Fibroblast of pulmonary artery (primary cell): ENCODE data around the gene TNFSF12.

Source experiments
- DNase-seq: peaks from one replicate; pipeline ENCODE4 v3.0.0-alpha.2; 2010; ENCODE audit warnings: low read depth
- H3K4me3 ChIP-seq: replicated peaks from 2 replicates; pipeline ENCODE4 v1.5.1; 2011; ENCODE audit warnings: low read depth, mild to moderate bottlenecking, control low read depth, low read length, moderate library complexity
- TF ChIP-seq, protein P1 (sequence below): IDR thresholded peaks from 2 replicates; pipeline ENCODE4 v1.5.1; 2011; ENCODE audit warnings: mild to moderate bottlenecking, control low read depth, low read length, inconsistent platforms; ENCODE audit errors: missing control alignments

TNFSF12 gene

DNA sequence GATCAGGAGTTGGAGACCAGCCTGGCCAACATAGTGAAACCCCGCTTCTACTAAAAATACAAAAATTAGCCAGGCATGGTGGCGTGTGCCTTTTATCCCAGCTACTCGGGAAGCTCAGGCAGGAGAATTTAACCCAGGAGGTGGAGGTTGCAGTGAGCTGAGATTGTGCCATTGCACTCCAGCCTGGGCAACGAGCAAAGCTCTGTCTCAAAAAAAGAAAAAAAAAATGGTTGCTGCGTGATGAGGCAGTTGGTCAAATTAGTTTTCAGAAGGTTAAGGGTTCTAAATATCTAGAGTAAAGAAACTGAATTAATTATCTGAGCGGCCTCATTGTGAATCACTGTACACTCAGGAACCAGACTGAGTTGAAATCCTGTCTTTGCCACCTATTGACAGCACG, 27.1 kb downstream of the TNFSF12 start:
- H3K4me3 ChIP-seq: peak overlapping the region; percentile 96
- no peak for DNase-seq
- TF ChIP-seq, protein P1, sequence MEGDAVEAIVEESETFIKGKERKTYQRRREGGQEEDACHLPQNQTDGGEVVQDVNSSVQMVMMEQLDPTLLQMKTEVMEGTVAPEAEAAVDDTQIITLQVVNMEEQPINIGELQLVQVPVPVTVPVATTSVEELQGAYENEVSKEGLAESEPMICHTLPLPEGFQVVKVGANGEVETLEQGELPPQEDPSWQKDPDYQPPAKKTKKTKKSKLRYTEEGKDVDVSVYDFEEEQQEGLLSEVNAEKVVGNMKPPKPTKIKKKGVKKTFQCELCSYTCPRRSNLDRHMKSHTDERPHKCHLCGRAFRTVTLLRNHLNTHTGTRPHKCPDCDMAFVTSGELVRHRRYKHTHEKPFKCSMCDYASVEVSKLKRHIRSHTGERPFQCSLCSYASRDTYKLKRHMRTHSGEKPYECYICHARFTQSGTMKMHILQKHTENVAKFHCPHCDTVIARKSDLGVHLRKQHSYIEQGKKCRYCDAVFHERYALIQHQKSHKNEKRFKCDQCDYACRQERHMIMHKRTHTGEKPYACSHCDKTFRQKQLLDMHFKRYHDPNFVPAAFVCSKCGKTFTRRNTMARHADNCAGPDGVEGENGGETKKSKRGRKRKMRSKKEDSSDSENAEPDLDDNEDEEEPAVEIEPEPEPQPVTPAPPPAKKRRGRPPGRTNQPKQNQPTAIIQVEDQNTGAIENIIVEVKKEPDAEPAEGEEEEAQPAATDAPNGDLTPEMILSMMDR: no peak

DNA sequence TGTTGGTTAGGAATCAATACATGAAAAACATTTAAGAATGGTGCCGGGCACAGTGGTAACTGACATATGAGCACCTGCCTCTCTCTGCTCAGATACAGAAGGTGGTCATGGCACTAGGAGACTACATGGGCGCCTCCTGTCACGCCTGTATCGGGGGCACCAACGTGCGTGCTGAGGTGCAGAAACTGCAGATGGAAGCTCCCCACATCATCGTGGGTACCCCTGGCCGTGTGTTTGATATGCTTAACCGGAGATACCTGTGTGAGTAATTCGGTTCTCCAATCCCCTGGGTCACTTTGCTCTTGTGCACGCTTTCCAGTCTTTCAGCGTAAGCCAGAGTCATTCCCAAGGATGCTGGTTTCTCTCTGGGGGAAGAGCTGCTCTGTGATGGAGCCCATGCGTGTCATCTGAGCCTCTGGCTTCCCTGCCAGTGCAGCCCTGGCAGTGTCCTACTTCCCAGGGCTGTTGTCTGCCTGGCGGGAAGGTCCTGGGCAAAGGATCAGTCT, 27.6 kb downstream of the TNFSF12 start:
- TF ChIP-seq, protein P1: no peak
- DNase-seq: no peak
- H3K4me3 ChIP-seq: peak overlapping the region; percentile 96

DNA sequence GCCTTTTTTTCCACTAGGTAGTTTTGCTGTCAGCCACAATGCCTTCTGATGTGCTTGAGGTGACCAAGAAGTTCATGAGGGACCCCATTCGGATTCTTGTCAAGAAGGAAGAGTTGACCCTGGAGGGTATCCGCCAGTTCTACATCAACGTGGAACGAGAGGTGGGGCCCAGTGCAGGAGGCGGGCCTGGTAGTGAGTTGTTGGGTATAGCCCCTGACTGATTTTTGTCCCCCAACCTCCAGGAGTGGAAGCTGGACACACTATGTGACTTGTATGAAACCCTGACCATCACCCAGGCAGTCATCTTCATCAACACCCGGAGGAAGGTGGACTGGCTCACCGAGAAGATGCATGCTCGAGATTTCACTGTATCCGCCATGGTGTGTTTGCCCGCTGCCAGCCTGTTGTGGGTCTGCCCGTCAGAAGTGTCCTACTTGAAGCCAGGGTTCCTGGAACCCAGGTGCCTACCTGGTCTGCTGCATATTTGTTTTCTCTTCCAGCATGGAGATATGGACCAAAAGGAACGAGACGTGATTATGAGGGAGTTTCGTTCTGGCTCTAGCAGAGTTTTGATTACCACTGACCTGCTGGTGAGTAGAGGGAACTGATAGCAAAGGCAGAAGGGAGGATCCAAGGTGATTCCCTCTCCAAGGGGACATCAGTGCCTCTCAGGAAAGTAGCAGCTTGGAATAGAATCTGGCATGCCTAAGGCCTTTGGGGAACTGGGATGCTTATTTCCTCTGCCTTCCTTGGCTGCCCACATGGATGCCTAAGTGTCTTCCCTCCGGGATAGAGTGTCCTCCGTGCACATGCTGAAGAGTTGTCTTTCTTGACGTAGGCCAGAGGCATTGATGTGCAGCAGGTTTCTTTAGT, 28.7 kb downstream of the TNFSF12 start:
- no peak overlapping the region for H3K4me3 ChIP-seq
- DNase-seq: no peak
- TF ChIP-seq, protein P1: no peak

DNA sequence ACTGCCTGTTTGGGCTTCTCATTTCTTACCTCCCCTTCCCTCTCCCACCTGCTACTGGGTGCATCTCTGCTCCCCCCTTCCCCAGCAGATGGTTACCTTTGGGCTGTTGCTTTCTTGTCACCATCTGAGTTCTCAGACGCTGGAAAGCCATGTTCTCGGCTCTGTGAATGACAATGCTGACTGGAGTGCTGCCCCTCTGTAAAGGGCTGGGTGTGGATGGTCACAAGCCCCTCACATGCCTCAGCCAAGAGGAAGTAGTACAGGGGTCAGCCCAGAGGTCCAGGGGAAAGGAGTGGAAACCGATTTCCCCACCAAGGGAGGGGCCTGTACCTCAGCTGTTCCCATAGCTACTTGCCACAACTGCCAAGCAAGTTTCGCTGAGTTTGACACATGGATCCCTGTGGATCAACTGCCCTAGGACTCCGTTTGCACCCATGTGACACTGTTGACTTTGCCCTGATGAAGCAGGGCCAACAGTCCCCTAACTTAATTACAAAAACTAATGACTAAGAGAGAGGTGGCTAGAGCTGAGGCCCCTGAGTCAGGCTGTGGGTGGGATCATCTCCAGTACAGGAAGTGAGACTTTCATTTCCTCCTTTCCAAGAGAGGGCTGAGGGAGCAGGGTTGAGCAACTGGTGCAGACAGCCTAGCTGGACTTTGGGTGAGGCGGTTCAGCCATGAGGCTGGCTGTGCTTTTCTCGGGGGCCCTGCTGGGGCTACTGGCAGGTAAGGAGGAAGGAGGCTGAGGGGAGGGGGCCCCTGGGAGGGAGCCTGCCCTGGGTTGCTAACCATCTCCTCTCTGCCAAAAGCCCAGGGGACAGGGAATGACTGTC, 30.4 kb downstream of the TNFSF12 start, which contains the start of gene CD68:
TSS of gene CD68 (plus strand) at position 638 of the 833 bp plus-strand sequence. CDS start at position 678, 40 bp downstream.
- peak; percentile 90 for DNase-seq
- TF ChIP-seq, protein P1: no peak
- peak within 1 kb of the TSS; percentile 37 for H3K4me3 ChIP-seq

DNA sequence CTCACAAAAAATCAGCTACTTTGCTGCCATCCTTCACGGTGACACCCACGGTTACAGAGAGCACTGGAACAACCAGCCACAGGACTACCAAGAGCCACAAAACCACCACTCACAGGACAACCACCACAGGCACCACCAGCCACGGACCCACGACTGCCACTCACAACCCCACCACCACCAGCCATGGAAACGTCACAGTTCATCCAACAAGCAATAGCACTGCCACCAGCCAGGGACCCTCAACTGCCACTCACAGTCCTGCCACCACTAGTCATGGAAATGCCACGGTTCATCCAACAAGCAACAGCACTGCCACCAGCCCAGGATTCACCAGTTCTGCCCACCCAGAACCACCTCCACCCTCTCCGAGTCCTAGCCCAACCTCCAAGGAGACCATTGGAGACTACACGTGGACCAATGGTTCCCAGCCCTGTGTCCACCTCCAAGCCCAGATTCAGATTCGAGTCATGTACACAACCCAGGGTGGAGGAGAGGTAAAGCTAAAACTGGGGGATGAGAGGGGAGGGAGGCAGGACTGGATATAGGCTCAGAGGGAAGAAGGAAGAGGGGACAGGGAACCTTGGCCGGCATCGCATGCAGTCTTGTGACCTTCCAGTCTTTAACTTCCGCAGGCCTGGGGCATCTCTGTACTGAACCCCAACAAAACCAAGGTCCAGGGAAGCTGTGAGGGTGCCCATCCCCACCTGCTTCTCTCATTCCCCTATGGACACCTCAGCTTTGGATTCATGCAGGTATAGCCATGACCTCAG, 31.2 kb downstream of the TNFSF12 start:
- TF ChIP-seq, protein P1: no peak
- DNase-seq: no peak
- H3K4me3 ChIP-seq: peak overlapping the region; percentile 37
